Esophagus muscularis mucosa (tissue), 3 donors: ENCODE results near the gene PHYKPL.

Experiments
- POLR2A ChIP-seq: fragments of 450-650 bp; IDR thresholded peaks from one replicate; pipeline ENCODE4 v1.6.1; 2017; ENCODE audit warnings: antibody characterized with exemption, moderate library complexity, mild to moderate bottlenecking, low read depth
- TF ChIP-seq, protein P1 (sequence below), 3 experiments: fragments of 200-600 bp in 2 of 3; fragments of 450-650 bp in 1 of 3; sonication (generic) in 2 of 3; IDR thresholded peaks; one replicate each; pipeline ENCODE4 v1.5.1; 2017 to 2019; ENCODE audit warnings: antibody characterized with exemption in 3 of 3, mild to moderate bottlenecking in 2 of 3, moderate library complexity in 1 of 3

DNA sequence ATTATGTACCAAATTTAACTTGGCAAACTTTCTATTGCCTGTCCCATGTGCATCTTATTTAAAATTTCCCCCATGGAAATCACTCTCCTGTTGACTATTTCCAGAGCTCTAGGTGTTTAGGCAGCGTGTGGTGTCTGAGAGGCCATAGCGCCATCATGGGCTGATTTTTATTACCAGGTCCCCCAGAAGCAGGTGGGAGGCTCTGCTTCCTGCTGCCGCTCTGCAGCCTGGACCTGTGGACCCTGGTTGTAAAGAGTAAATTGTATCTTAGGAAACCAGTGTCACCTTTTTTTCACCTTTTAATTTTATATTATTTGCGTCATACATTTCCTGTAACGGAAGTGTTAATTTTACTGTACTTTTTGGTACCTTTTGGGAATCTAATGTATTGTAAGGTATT lies 21.9 kb downstream of the PHYKPL start:
- TF ChIP-seq, protein P1, sequence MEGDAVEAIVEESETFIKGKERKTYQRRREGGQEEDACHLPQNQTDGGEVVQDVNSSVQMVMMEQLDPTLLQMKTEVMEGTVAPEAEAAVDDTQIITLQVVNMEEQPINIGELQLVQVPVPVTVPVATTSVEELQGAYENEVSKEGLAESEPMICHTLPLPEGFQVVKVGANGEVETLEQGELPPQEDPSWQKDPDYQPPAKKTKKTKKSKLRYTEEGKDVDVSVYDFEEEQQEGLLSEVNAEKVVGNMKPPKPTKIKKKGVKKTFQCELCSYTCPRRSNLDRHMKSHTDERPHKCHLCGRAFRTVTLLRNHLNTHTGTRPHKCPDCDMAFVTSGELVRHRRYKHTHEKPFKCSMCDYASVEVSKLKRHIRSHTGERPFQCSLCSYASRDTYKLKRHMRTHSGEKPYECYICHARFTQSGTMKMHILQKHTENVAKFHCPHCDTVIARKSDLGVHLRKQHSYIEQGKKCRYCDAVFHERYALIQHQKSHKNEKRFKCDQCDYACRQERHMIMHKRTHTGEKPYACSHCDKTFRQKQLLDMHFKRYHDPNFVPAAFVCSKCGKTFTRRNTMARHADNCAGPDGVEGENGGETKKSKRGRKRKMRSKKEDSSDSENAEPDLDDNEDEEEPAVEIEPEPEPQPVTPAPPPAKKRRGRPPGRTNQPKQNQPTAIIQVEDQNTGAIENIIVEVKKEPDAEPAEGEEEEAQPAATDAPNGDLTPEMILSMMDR (IDR thresholded peaks at IDR 0.05): no peak
- TF ChIP-seq POLR2A: no peak
